NT2/D1 (cell line): ENCODE results near the gene SIK2.

ENCODE experiments used
- SUZ12 ChIP-seq: IDR thresholded peaks from 2 replicates; pipeline ENCODE4 v1.6.1; 2011; ENCODE audit not compliant: insufficient read length, insufficient read depth; ENCODE audit errors: extremely low read depth
- YY1 ChIP-seq: IDR thresholded peaks from 2 replicates; pipeline ENCODE4 v1.6.1; 2011; ENCODE audit not compliant: insufficient read length, insufficient read depth
- ZNF274 ChIP-seq: IDR thresholded peaks from 2 replicates; pipeline ENCODE4 v1.6.1; 2011; ENCODE audit warnings: mild to moderate bottlenecking, low read depth, low read length

GRCh38 chr11:111642542-111642941, 40.3 kb downstream of the SIK2 start:
- TF ChIP-seq ZNF274 (no peak), YY1 (no peak), SUZ12 (no peak)
